Epidermal melanocyte (primary cell): ENCODE data around the gene TAP1.
"Not testable (repeated sequence)": the region's sequence is repeated elsewhere in the genome, so short reads cannot be mapped to it uniquely, and the experiment has no call there.

ENCODE experiments used
- DNase-seq: peaks from one replicate; pipeline ENCODE4 v3.0.0; 2011; ENCODE audit warnings: low spot score; ENCODE audit not compliant: insufficient read length

The TAP1 gene

DNA sequence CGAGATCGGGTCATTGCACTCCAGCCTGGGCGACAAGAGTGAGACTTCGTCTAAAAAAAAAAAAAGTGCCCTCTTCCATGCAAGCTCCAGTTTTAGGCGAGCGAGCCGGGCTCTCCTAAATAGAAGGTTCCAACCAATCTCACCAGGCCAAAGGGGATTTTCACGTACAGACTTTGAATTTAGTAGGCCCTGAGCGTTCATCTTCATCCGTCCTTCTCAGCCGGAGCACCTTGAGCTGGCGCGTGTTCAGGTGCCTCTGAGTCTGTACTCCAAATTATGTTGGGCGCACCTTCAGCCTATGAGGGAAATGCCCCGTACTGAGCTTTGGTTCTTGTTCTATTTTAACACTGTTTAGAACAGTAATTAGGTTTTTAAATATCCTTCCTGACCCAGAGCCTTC lies 14.1 kb downstream of the TAP1 start:
- DNase-seq, result no peak

DNA sequence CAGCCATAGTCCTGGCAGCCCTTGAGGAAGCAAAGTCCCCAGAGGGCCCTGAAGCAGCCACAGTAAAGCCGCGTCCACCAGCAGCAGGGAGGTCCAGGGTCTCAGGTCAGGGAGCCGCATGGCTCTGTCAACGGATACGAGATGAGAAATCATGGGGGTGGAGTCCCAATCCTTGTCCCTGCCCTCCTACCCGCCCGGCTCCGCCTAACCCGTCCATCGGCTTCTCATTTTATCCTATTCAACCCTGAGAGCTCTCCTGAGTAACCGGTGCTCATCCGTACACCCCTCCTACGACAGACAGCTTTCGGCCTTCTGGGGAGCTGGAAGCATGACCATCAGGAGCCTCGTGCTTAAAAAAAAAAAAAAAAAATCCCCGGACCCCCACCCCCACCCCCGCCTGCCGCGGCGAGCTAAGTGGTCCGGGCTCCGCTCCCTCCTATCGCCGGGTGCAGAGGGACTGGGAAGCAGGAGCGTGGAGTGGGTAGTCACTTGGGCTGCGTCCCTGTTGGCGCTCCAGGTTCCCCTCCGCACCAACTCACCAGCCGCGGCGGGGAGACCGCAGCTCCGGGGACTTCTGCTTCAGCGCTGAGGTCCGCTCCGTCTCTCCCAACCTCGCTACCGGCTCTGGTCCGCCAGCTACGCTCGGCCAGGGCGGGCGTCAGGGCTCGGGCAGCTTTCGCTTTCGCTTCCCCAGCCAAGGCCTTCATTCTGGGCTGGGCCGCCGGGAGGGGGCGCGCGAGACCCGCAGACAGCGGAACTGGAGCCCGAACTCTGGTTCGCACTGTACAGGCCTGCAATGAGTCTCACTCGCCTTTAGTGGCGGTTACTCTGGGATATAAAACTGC lies 15.2 kb downstream of the TAP1 start, which contains the start of gene TAP2:
Gene TAP2 (minus strand): TSS at position 626 of the 845 bp plus-strand sequence. CDS start 506 bp downstream, at position 120.
- DNase-seq, result peak; percentile 93

DNA sequence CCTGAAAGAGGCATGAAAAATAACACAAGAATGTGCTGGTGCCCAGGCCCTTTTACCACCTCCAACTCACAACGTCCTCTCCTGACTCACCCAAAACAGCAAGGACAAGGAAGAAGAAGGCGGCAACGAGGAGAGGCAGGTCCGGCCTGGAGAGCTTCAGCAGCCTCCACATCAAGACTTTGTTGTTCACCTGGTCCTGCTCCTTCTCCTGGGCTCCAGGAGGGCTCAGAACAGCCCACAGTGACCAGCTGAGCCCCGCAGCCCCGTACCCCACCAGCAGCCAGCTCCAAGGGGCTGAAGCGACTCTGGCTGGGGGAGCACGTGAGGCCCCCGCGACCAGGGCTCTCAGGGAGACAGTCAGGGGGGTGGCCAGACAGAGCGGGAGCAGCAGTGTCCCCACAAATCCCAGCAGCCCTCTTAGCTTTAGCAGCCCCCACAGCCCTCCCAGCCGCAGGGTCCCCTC lies 15.8 kb downstream of the TAP1 start:
- DNase-seq, result no peak

DNA sequence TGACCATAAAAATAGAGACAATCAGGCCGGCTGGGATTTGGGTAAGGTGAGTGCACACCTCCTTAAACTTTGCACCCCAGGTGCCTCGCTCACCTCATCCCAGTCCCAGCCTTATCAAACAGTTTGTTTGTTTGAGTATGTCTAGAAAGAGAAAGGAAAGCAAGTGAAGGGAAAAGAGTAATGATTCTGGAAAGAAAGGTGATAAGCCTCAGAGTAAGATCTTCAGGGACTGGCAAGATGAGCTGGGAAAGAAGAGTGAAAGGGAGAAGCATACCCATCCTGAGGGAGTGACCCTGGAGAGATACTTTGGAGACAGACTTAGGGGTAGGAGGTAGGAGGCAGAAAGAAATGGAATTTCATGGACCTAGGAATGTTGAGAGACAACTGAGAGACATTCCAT lies 16.6 kb downstream of the TAP1 start:
- DNase-seq, result no peak

GRCh38 chr6:32835167-32835893 lies 18.2 kb downstream of the TAP1 start:
- no peak for DNase-seq

DNA sequence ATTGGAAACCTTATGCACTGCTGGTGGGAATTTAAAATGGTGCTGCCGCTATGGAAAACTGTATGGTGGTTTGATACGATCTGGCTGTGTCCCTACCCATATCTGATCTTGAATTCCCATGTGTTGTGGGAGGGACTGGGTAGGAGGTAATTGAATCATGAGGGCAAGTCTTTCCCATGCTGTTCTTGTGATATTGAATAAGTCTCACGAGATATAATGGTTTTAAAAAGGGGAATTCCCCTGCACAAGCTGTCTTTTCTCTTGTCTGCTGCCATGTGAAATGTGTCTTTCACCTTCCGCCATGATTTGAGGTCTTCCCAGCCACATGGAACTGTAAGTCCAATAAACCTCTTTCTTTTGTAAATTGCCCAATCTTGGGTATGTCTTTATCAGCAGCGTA lies 19.8 kb downstream of the TAP1 start:
- no peak for DNase-seq

DNA sequence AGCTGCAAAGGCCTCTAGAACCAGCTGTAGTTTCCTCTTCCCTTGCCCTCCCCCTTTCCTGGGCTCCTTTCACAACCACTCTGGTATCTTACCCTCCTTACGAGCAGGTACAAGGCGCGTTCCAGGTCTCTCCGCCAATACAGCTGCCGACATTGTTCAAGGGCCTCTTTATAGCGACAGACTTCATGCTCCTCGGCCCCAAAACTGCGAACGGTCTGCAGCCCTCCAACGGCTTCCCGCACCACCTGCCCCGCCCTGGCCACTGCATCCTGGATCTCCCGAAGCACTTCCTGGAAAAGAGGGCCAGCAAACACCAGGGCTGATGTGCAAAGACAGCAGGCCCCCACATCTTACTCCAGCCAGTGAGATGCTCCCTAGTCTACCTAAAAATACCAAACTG lies 21.0 kb downstream of the TAP1 start:
- DNase-seq, result no peak

DNA sequence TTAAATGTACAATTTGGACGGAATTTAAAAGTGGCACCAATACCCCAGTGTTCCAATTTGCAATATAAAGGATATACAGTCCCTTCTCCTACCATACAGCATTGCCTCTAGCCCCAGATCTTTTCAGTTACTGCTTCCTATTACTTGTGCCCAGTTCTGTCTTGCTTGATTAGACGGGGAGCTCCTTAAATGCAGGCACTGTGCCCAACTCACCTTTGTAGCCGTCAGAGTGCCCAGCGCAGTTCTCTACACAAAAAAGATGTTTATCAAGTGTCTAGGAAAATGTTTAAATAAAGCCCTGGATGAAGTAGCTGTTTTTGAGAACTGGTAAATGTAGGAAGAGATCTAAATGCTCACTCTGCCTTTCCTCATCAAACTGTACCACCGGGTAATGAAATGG lies 22.6 kb downstream of the TAP1 start:
- DNase-seq, result no peak

- no peak for DNase-seq
Observed at GRCh38 chr6:32830017-32830416, 23.5 kb downstream of the TAP1 start.

- DNase-seq, result no peak
Observed at GRCh38 chr6:32829495-32829894, 24.0 kb downstream of the TAP1 start.

GRCh38 chr6:32827025-32827424 lies 26.5 kb downstream of the TAP1 start:
- no peak for DNase-seq

GRCh38 chr6:32825966-32826365 lies 27.5 kb downstream of the TAP1 start:
- DNase-seq, result peak; percentile 31

- DNase-seq, result no peak
Observed at GRCh38 chr6:32819729-32820128, 33.8 kb downstream of the TAP1 start.

- DNase-seq, result no peak
Observed at GRCh38 chr6:32818867-32819266, 34.6 kb downstream of the TAP1 start.

- peak; percentile 62 for DNase-seq
Observed at GRCh38 chr6:32816746-32817204, 36.7 kb downstream of the TAP1 start, which contains the start of gene HLA-DOB. TSS of gene HLA-DOB (minus strand) at chr6:32817002. CDS start at chr6:32816951, 51 bp downstream.

- DNase-seq, result no peak
Observed at GRCh38 chr6:32815996-32816395, 37.5 kb downstream of the TAP1 start.

GRCh38 chr6:32815115-32815514 lies 38.4 kb downstream of the TAP1 start:
- DNase-seq, result no peak

DNA sequence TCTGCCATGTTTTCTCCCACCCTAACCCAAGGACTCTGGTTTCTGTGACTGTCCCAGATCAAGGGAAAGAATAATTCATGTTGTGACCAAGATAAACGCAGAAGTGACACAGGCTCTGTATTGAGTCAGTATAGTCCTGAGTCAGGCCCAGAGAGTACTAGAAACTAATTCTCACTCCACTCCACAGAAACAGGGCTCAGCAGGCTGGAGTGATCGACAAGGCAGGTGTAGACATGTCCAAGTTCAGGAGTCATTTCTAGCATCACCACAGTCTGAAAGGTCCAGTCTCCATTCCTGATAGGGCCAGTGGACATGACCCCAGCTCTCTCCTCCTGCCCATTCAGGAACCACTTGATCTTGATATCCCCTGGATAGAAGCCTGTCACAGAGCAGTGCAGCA lies 39.4 kb downstream of the TAP1 start:
- DNase-seq, result no peak

- no peak for DNase-seq
Observed at GRCh38 chr6:32809171-32809570, 44.3 kb downstream of the TAP1 start.

- no peak for DNase-seq
Observed at GRCh38 chr6:32807020-32807580, 46.4 kb downstream of the TAP1 start.

DNA sequence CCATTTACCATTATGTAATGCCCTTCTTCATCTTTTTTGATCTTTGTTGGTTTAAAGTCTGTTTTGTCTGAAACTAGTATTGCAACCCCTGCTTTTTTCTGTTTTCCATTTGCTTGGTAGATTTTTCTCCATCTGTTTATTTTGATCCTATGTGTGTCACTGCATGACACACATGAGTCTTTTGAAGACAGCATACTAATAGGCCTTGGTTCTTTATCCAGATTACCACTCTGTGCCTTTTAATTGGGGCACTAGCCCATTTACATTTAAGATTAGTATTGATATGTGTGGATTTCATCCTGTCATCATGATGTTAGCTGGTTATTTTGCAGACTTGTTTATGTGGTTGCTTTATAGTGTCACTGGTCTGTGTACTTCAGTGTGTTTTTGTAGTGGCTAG lies 48.1 kb downstream of the TAP1 start:
- not testable (repeated sequence) for DNase-seq

DNA sequence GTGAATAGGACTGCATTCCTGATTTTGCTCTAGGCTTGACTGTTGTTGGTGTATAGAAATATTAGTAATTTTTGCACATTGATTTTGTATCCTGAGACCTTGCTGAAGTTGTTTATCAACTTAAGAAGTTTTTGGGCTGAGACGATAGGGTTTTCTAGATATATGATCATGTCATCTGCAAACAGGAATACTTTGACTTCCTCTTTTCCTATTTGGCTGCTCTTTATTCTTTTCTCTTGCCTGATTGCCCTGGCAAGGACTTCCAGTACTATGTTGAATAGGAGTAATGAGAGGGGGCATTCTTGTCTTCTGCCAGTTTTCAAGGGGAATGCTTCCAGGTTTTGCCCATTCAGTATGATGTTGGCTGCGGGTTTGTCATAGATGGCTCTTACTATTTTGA lies 50.1 kb downstream of the TAP1 start:
- DNase-seq, result no peak
